HuH-7.5 (cell line): ENCODE results near the gene AGT.
"Not testable (repeated sequence)": the region's sequence is repeated elsewhere in the genome, so short reads cannot be mapped to it uniquely, and the experiment has no call there.

Experiments used
- DNase-seq: peaks from one replicate; pipeline ENCODE4 v3.0.0; 2011; ENCODE audit warnings: low spot score

The AGT gene

DNA sequence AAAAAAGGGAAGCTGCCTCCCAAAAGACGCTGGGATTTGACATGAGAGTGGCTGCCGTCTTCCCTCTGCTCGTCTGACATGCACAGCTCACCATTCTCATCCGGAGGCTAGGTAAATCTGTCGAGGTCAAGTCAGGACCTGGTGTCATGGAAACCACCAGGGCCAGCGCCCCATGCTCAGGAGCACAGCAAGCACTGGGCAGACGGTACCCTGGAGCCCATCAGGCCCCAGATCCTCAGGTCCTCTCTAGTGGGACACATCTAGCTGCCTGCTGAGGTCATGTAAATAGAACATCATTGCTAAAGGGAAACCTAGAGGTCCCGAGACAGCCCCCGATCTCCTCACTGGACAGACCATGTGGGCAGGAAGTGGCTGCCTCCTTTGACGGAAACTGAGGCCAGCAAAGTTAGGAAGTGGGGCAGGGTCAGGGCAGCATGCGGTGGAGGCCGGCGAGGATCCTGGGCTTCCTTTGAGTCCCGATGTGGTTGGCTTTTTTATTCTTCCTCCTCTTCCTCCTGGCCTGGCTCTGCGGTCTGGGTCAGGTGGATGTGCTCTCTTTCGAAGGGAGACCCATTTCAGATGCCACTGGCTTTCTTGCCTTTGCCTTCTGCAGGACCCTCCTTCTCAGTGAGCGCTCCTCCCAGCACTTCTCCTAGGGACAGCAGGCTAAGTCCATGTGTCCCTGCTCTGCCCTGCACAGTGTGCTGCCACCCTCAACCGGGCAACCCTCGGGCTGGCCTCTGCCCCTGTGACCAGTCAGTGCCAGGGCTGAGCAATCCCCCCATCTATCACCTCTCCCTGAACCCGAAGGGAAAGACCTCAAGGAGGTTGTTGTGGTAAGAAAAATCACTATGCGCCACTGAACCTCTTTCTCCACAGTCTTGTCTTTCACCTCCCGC is 5.9 kb downstream of the AGT start:
- DNase-seq, result no peak

GRCh38 chr1:230706887-230707731 is 6.8 kb downstream of the AGT start:
- no peak for DNase-seq

DNA sequence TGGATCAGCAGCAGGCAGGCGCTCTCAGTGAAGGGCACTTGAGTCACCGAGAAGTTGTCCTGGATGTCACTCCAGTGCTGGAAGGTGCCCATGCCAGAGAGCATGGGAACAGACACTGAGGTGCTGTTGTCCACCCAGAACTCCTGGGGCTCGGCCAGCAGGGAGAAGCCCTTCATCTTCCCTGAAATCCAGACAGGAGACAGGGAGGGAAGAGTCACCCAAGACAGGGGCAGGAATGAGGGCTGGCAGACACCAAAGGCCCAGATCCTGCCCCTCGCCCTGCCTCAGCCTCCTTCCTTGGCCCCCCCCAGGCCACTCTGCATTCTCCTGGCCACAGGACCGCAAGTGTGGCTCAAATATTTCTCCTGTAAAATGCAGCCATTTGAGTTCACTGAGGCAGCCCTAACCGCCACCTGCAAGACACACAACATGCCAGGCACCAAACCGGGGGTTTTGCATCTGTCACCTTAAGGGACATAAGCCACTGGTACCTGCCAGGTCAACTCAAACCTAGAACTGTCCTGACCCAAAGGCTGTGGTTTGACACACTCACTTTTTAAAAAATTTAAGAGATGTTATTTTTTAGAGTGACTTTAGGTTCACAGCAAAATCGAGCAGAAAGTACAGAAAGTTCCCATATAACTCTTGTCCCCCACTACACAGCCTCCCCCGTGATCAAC is 7.8 kb downstream of the AGT start:
- DNase-seq, result no peak

GRCh38 chr1:230705289-230706019 is 8.5 kb downstream of the AGT start:
- DNase-seq, result no peak

DNA sequence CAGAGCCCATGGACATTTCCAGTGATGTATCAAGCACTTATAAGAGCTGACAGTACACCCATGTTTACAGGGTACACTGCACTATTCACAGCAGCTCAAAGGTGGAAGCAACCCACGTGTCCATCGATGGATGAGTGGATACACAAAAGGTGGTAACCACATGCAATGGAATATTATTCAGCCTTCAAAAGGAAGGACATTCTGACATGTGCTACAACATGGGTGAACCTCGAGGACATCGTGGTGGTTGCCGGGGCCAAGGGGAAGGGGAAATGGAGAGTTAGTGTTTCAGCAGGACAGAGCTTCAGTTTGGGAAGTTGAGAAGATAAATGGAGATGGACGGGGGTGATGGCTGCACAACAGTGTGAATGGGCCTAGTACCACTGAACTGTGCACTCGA is 9.1 kb downstream of the AGT start:
- DNase-seq, result no peak

DNA sequence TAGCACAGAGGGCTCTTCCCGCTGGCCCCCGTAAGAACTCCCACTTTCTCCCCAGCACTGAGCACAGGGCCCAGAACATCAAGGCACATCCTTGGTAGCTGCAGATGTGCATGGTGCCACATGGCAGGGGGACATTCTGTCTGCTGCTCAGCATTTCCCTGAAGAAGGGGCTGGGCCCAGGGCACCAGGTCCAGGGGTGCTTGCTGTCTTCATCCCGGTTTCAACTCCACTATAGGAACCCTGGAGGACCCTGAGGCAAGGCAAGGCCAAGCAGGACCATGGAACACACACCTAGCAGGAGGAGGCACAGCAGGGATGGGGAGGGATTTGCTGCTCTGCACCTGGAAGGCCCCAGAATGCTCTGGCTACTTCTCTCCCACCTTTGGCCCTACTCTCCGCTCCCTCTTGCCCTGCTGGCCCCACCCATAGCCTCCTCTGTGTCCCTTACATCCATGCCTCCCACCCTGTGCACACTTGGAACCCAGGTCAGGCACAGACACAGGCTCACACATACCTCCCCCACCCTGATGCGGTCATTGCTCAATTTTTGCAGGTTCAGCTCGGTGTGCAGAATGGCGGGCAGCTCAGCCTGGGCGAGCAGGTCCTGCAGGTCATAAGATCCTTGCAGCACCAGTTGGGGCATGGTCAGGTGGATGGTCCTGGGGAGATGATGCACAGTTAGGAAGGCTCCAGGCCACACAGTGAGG is 10.1 kb downstream of the AGT start:
- no peak for DNase-seq

DNA sequence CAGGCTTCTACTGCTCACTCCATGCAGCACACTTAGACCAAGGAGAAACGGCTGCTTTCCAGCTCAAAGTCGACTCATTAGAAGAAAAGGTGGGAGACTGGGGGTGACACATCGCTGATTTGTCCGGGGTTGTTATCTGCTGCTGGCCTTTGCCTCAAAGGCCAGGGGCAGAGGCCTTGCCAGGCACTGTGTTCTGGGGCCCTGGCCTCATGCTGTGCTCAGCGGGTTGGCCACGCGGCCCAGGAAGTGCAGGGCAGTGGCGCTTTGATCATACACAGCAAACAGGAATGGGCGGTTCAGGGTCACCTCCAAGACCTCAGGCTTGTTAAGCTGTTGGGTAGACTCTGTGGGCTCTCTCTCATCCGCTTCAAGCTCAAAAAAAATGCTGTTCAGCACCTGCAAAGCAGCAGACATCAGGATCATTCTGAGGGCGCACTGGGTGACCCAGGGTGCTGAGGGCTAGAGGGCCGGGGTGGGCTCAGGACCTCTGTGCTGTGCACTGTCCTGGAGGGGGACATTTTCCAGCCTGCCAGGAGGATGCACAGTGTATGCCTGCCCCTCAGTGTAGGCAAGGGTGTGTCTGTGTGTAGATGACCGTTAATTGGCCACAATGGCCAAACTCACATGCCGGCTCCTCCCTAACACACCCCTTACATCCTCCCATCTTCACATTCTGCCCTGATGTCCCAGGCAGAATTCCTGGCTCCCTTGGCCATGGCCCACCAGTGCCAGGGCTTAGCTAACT is 10.8 kb downstream of the AGT start:
- peak; percentile 57 for DNase-seq

DNA sequence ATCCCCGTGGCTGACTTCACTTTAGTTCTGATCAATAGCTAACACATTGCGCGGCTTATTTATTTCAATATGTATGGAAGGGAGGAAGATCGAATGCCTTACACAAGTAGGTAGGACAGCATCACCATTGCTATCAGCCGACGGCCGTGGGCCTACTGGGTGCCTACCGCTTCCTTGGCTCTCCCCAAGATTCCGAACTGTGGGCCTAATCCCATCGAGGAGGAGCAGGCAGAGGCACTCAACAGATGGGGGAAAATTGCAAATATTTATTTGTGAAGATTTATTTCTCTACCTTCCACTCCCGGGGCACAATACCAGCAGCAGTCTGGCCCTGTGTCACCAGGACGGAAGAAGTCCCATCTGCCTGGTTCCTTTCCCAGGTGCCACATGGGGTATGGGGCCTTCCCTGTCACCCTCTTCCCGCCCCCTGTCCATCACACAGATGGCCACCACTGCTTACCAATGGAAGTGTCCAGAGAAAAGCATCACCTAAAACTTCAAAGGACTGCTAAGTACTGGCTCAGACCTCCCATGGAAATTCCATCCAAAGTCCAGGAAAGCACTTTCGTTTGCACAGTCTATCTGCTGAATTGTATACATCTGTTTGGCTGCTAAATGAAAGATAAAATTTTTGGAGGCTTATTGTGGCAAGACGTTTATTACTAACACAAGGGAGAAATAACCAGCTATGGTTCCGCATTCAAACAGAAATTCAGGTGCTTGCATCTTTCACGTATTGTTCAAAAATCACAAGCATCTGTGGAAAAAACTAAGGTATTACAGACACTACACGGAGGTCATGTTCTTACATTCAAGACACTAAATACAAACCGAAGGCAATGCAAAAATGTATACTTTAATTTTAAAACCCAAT is 11.8 kb downstream of the AGT start:
- DNase-seq, result peak; percentile 47

GRCh38 chr1:230701434-230701833 is 12.5 kb downstream of the AGT start:
- no peak for DNase-seq

- DNase-seq, result no peak
These were observed 13.8 kb downstream of the AGT start for GRCh38 chr1:230700132-230700531.

DNA sequence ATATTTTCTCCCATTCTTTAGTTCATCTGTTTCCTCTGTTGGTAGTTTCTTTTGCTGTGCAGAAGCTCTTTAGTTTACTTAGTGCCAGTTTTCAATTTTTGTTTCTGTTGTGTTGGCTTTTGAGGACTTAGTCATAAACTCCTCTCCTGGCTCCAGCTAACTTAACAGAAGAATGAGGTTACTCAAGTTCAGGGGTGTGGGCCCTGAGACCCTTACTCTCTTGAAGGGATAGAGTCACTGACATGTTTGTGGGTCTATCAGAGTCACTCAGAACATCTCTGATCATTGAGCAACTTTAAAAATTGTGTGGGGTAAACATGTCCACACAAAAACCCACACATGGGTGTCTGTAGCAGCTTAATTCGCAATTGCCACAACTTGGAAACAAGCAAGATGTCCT is 14.2 kb downstream of the AGT start:
- DNase-seq, result no peak

DNA sequence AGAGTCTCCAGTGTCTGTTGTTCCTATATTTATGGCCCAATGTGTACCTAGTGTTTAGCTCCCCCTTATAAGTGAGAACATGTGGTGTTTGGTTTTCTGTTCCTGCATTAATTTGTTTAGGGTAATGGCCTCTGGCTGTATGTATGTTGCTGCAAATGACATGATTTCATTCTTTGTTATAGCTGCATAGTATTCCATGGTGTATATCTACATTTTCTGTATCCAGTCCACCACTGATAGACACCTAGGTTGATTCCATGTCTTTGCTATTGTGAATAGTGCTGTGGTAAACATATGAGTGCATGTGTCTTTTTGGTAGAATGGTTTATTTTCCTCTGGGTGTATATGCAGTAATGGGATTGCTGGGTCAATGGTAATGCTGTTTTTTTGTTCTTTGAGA is 15.0 kb downstream of the AGT start:
- not testable (repeated sequence) for DNase-seq

DNA sequence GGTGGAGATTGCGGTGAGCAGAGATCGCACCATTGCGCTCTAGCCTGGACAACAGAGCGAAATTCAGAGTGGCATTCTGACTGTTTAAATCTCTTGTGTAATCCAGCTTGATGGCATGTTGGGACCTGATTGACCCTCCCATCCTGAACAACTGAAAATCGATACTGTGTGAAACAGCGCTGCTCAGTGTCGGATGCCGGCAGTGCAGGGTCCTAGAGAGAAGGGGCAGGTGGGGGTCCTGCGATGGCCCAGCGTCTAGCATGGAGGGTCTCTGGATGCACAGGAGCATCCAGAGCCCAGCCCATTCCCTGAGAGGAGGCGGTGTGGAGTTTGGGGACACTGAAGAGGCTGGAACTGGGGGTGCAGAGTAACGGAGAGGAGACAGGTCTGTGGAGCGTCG is 15.8 kb downstream of the AGT start:
- no peak for DNase-seq

DNA sequence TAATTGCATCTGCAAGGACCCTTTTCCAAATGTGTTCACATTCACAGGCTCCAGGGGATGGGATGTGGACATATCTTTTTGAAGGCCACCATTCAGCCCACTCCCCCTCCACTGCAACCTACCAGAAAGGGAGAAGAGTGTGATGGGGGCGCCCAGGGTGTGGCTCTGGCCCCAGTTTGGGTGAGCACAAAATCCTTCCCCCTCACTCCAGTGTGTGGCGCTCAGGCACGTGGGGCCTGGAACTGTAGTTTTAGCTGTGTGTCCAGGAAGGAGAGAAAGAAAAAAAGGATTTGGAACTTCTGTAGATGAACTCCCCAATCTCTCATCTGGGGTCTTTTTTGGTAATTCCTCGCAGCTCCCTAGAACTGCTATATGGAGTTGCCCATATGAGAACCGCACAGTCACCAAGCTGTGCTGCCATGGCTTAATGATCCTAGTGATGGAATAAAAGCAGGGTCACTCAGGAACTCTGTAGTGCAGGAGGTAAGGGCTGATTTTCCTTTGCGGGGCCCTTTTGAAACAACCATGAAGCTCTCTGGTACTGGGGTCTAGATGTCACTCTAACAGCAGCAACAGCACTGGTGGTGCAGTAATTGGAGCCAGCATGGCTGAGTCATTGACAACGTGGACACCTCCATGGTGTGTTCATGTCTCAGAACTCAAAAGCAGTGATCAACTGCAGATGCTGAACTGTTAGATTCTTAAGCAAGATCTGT is 17.0 kb downstream of the AGT start:
- no peak for DNase-seq

- DNase-seq, result no peak
These were observed 17.7 kb downstream of the AGT start for GRCh38 chr1:230696218-230696617.

GRCh38 chr1:230694991-230695390 is 18.9 kb downstream of the AGT start:
- DNase-seq, result no peak

- DNase-seq, result no peak
These were observed 19.5 kb downstream of the AGT start for GRCh38 chr1:230694464-230694863.

- DNase-seq, result no peak
These were observed 20.1 kb downstream of the AGT start for GRCh38 chr1:230693777-230694176.

DNA sequence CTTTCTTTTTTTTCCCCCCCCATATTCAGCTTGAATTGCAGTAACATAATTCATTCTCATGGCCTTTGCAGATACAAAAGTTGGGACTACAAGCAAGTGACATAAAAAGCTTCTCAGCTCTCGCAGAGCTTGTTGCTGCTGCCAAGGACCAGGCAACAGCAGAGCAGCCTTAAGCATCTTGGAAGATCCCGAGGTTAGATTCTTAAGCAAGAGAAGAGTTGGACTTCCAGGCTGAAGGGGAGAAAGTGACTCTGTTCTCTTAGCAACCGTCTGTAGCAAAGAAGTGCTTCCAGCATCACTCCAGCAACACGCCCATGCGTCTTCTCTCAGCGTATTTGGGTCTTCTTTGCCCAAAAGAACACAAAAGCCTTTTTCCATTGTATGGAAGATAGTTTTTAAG is 20.7 kb downstream of the AGT start:
- no peak for DNase-seq
